PC-9 (cell line): ENCODE results near the gene GRAMD2B.

Experiments
- CTCF ChIP-seq: fragments of 200-600 bp; sonication (generic); conservative IDR thresholded peaks from 2 replicates; pipeline ENCODE4 v1.6.1; 2017; ENCODE audit warnings: mixed run types, antibody characterized with exemption, mild to moderate bottlenecking, moderate library complexity
- EZH2 ChIP-seq: fragments of 200-600 bp; sonication (generic); IDR thresholded peaks from 2 replicates; pipeline ENCODE4 v1.8.0; 2017; ENCODE audit warnings: antibody characterized with exemption, low read depth

DNA sequence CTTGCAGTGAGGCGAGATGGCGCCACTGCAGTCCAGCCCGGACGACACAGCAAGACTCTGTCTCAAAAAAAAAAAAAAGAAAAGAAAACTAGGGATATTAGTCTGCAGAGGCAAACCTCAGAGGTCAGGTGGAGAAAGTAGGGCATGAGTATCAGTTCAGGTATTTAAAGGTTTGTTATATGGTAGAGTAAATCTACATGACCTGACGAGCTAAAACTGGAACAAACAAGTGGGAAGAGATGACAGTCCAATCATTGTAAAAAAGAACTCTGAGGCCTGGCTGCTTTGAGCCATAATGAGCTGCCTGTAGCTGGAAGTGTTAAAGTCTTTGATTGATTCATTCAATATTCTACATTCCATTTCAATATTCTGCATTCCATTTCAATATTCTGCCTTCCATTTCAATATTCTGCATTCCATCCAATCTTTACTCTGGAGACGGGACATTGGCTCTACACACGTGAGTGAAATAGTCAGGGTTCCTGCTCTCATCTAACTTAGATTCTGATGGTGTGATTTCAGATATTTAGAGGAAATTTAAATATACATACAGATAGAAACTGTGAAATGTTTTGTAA lies 28.9 kb upstream of the GRAMD2B start:
- TF ChIP-seq CTCF, result no peak
- no peak for TF ChIP-seq EZH2
